DOHH2 (cell line): ENCODE measurements around the gene C9orf152.

Experiments
- H3F3A ChIP-seq: fragments of 200-600 bp; sonication (generic), shearing (Covaris generic); 2 replicates; pipeline ENCODE4 v1.6.0; 2016; ENCODE audit warnings: antibody characterized with exemption, mild to moderate bottlenecking; ENCODE audit not compliant: control insufficient read depth, insufficient read depth
- H3K27ac ChIP-seq: fragments of 200-600 bp; sonication (generic); 2 replicates; pipeline ENCODE4 v1.5.1; 2014; ENCODE audit warnings: low read depth, mild to moderate bottlenecking, low read length, moderate library complexity
- H3K27me3 ChIP-seq: fragments of 200-600 bp; sonication (generic); 2 replicates; pipeline ENCODE4 v1.6.1; 2014; ENCODE audit warnings: mild to moderate bottlenecking, low read length, mixed read lengths; ENCODE audit not compliant: control insufficient read depth
- H3K36me3 ChIP-seq: fragments of 200-600 bp; sonication (generic); 2 replicates; pipeline ENCODE4 v1.6.1; 2014; ENCODE audit warnings: mild to moderate bottlenecking, low read length, moderate library complexity, mixed read lengths; ENCODE audit not compliant: control insufficient read depth
- H3K4me1 ChIP-seq: fragments of 200-600 bp; sonication (generic); 2 replicates; pipeline ENCODE4 v1.6.1; 2014; ENCODE audit warnings: mild to moderate bottlenecking, low read length, mixed read lengths; ENCODE audit not compliant: control insufficient read depth
- H3K4me2 ChIP-seq: fragments of 200-600 bp; sonication (generic); 2 replicates; pipeline ENCODE4 v1.6.0; 2014; ENCODE audit warnings: mild to moderate bottlenecking, low read length, moderate library complexity
- H3K4me3 ChIP-seq: fragments of 200-600 bp; sonication (generic); 2 replicates; pipeline ENCODE4 v1.5.1; 2014; ENCODE audit warnings: mild to moderate bottlenecking, low read length, mixed read lengths
- H3K79me2 ChIP-seq: fragments of 200-600 bp; sonication (generic); 2 replicates; pipeline ENCODE4 v1.6.1; 2014; ENCODE audit warnings: mild to moderate bottlenecking, low read length, mixed read lengths; ENCODE audit not compliant: control insufficient read depth
- H3K9me2 ChIP-seq: fragments of 200-600 bp; sonication (generic); replicated peaks from 2 replicates; pipeline ENCODE4 v1.6.1; 2014; ENCODE audit warnings: mild to moderate bottlenecking, low read length, mixed read lengths; ENCODE audit not compliant: control insufficient read depth
- H3K9me3 ChIP-seq: fragments of 200-600 bp; sonication (generic); 2 replicates; pipeline ENCODE4 v1.6.1; 2014; ENCODE audit warnings: antibody characterized with exemption, low read length, mixed read lengths; ENCODE audit not compliant: control insufficient read depth, insufficient read depth
- H4K20me1 ChIP-seq: fragments of 200-600 bp; sonication (generic); 2 replicates; pipeline ENCODE4 v1.6.0; 2014; ENCODE audit warnings: low read depth, mild to moderate bottlenecking, antibody characterized with exemption, low read length, moderate library complexity; ENCODE audit not compliant: control insufficient read depth, insufficient read depth
- EZH2phosphoT487 ChIP-seq: fragments of 200-600 bp; sonication (generic); IDR thresholded peaks from 2 replicates; pipeline ENCODE4 v1.6.1; 2017; ENCODE audit warnings: borderline replicate concordance, mild to moderate bottlenecking, antibody characterized with exemption, low read length, moderate library complexity, mixed read lengths
- TF ChIP-seq, protein P1 (sequence below): fragments of 200-600 bp; sonication (generic); IDR thresholded peaks from one replicate; pipeline ENCODE4 v1.5.1; 2014; ENCODE audit warnings: antibody characterized with exemption, mild to moderate bottlenecking, low read depth, low read length; ENCODE audit not compliant: poor library complexity, severe bottlenecking

Gene C9orf152

DNA sequence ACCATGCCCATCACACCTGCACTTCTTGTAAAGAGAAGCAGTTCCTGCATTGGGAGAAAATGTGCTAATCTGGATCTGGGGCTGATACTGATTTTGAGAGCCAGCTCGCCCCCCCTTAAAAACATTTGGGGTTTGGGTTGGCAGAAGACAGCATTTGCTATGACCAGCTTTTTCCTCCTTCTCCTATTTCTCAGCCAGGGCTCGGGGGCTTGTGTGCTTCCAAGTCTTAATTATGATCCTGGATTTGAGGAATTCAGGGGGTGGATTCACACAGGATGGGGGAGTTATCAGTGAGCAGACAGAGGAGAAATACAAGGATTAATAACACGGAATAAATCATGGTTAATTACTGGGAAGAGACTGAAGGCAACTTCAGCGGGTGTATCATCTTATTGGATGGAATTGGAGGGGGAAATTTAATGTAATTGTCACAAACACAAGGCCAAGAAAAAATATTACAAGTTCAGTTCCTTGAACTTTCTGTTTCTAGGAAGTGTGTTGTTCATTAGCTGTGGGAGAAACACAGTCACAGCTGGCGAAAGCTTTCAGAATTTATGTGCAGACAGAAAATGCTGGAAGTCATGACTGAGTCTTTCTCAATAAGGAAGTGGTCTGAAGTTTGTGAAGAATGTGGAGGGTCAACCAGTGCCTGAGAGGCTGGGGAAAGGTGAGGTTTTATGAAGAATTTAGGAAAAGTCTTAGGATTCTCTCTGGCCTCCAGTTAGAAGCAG lies 15.3 kb downstream of the C9orf152 start:
- no peak overlapping the region for H3K27ac ChIP-seq
- H3F3A ChIP-seq, result no peaks in the 10 kb centered on the region
- H3K27me3 ChIP-seq, result no peaks in the 10 kb centered on the region; the same call in 1 of the 2 replicates
- H3K36me3 ChIP-seq, result no peaks in the 10 kb centered on the region
- H3K9me3 ChIP-seq, result no peaks in the 10 kb centered on the region
- H3K79me2 ChIP-seq, result no peaks in the 10 kb centered on the region
- H3K4me3 ChIP-seq, result no peak overlapping the region
- H3K9me2 ChIP-seq, result no peaks in the 10 kb centered on the region
- no peak for TF ChIP-seq EZH2phosphoT487
- TF ChIP-seq, protein P1, sequence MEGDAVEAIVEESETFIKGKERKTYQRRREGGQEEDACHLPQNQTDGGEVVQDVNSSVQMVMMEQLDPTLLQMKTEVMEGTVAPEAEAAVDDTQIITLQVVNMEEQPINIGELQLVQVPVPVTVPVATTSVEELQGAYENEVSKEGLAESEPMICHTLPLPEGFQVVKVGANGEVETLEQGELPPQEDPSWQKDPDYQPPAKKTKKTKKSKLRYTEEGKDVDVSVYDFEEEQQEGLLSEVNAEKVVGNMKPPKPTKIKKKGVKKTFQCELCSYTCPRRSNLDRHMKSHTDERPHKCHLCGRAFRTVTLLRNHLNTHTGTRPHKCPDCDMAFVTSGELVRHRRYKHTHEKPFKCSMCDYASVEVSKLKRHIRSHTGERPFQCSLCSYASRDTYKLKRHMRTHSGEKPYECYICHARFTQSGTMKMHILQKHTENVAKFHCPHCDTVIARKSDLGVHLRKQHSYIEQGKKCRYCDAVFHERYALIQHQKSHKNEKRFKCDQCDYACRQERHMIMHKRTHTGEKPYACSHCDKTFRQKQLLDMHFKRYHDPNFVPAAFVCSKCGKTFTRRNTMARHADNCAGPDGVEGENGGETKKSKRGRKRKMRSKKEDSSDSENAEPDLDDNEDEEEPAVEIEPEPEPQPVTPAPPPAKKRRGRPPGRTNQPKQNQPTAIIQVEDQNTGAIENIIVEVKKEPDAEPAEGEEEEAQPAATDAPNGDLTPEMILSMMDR, result no peak
- H3K4me1 ChIP-seq, result no peaks in the 10 kb centered on the region
- H3K4me2 ChIP-seq, result no peak overlapping the region
- H4K20me1 ChIP-seq, result no peaks in the 10 kb centered on the region

DNA sequence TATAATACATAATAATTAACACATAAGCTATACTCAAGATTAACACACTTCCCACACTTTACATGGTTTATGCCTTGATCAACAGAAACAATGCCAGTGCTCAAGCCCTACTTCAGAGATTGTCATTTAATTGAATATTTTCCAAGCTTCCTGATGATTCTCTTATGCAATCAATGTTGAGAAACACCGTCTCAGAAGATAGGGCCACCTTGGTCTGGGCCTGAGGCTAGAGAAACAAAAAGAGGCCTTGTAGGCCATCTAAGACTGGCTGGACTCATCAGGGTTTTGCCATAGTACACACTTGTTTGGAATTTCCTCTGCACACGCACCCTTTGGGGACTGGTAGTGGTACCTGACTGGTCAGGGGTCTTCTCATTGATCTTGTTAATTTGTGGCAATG lies 16.3 kb downstream of the C9orf152 start:
- Histone ChIP-seq H3K4me2 (no peak overlapping the region), H4K20me1 (no peaks in the 10 kb centered on the region), H3K27me3 (no peaks in the 10 kb centered on the region; the same call in 1 of the 2 replicates), H3K79me2 (no peaks in the 10 kb centered on the region), H3K27ac (no peak overlapping the region), H3K4me3 (no peak overlapping the region), H3K9me2 (no peaks in the 10 kb centered on the region), H3F3A (no peaks in the 10 kb centered on the region), H3K4me1 (no peaks in the 10 kb centered on the region), H3K36me3 (no peaks in the 10 kb centered on the region), H3K9me3 (no peaks in the 10 kb centered on the region)
- TF ChIP-seq, protein P1, result no peak
- no peak for TF ChIP-seq EZH2phosphoT487

DNA sequence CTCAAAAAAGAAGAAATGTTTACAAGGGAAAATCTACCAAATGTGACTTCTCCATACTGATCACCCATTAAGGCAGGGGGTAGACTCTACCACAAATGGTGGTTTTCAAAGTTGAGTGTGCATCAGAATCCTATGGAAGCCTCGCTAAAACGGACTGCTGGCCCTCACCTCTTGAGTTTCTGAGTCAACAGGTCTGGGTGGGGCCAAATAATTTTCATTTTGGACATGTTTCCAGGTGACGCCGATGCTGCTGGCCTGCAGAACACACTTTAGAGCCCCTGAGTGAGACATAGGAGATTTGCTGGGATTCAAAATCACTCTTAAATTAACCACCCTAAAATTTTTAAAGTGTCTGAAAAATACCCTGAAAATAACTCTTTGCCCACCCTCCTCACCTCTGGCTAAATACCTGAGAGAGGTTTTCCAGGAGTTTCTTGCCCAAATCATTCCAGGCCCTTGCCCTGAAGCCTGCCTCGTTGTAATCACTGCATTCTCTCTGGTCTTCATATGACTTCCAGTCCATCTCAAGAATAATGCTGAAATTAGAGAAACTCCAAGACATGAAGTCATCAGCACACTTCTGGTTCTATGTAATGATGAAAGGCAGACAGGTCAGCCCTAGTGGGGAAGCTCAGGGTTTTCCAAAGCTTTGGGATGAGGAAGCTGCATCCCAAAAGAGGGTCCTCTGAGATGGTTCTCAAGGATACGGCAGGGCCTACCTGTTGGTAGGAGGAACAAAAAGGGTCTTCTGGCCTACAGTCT lies 18.2 kb downstream of the C9orf152 start:
- Histone ChIP-seq H3K27ac (no peak overlapping the region), H3K27me3 (no peaks in the 10 kb centered on the region; the same call in 1 of the 2 replicates), H3K4me1 (no peaks in the 10 kb centered on the region), H3K79me2 (no peaks in the 10 kb centered on the region), H3K9me3 (no peaks in the 10 kb centered on the region), H4K20me1 (no peaks in the 10 kb centered on the region), H3K4me2 (no peak overlapping the region), H3F3A (no peaks in the 10 kb centered on the region), H3K4me3 (no peak overlapping the region), H3K36me3 (no peaks in the 10 kb centered on the region), H3K9me2 (no peaks in the 10 kb centered on the region)
- TF ChIP-seq, protein P1, result no peak
- no peak for TF ChIP-seq EZH2phosphoT487
